ENCODE results near the gene SOX13.

The SOX13 gene

GRCh38 chr1:204074274-204075138 is 1.6 kb downstream of the SOX13 start:
- no peak for TF ChIP-seq CTCF (conservative IDR thresholded peaks at IDR 0.05; ENCODE audit: low read depth, low read length)
- DNase-seq (ENCODE audit: low read depth), result no peak
- H3K4me3 ChIP-seq (ENCODE audit: low read length), result peak overlapping the region; percentile 81

- no peak for DNase-seq (ENCODE audit: low read depth)
- TF ChIP-seq CTCF (conservative IDR thresholded peaks at IDR 0.05; ENCODE audit: low read depth, low read length), result no peak
- peak overlapping the region; percentile 81 for H3K4me3 ChIP-seq (ENCODE audit: low read length)
Observed at GRCh38 chr1:204075139-204075521, 2.2 kb downstream of the SOX13 start.

- no peak for DNase-seq (ENCODE audit: low read depth)
- no peak for TF ChIP-seq CTCF (conservative IDR thresholded peaks at IDR 0.05; ENCODE audit: low read depth, low read length)
- no peak overlapping the region for H3K4me3 ChIP-seq (ENCODE audit: low read length)
Observed at GRCh38 chr1:204075890-204076846, 3.3 kb downstream of the SOX13 start.

GRCh38 chr1:204076891-204077290 is 4.0 kb downstream of the SOX13 start:
- no peak for TF ChIP-seq CTCF (conservative IDR thresholded peaks at IDR 0.05; ENCODE audit: low read depth, low read length)
- no peak for DNase-seq (ENCODE audit: low read depth)
- no peak overlapping the region for H3K4me3 ChIP-seq (ENCODE audit: low read length)

GRCh38 chr1:204077979-204078696 is 5.2 kb downstream of the SOX13 start:
- DNase-seq (ENCODE audit: low read depth), result no peak
- TF ChIP-seq CTCF (conservative IDR thresholded peaks at IDR 0.05; ENCODE audit: low read depth, low read length), result no peak
- H3K4me3 ChIP-seq (ENCODE audit: low read length), result no peak overlapping the region

GRCh38 chr1:204079608-204079999 is 6.7 kb downstream of the SOX13 start:
- DNase-seq (ENCODE audit: low read depth), result no peak
- H3K4me3 ChIP-seq (ENCODE audit: low read length), result no peak overlapping the region
- no peak for TF ChIP-seq CTCF (conservative IDR thresholded peaks at IDR 0.05; ENCODE audit: low read depth, low read length)
